OCI-LY1 (cell line): ENCODE data around the gene C10orf53.

Experiments used
- H2AFZ ChIP-seq: fragments of 200-600 bp; sonication (generic), shearing (Covaris generic); 2 replicates; pipeline ENCODE4 v1.6.0; 2014; ENCODE audit warnings: antibody characterized with exemption, mild to moderate bottlenecking, low read length
- H3F3A ChIP-seq: fragments of 200-600 bp; sonication (generic), shearing (Covaris generic); 2 replicates; pipeline ENCODE4 v1.6.0; 2014; ENCODE audit warnings: mild to moderate bottlenecking, antibody characterized with exemption, low read length, moderate library complexity; ENCODE audit not compliant: insufficient read depth
- H3K27ac ChIP-seq: fragments of 200-600 bp; sonication (generic); 2 replicates; pipeline ENCODE4 v1.5.1; 2014; ENCODE audit warnings: low read length, mixed run types, mild to moderate bottlenecking, low read depth; ENCODE audit not compliant: poor library complexity, severe bottlenecking
- H3K27me3 ChIP-seq: fragments of 200-600 bp; sonication (generic); 2 replicates; pipeline ENCODE4 v1.6.0; 2014; ENCODE audit warnings: antibody characterized with exemption, mild to moderate bottlenecking, low read length, moderate library complexity; ENCODE audit not compliant: insufficient read depth
- H3K36me3 ChIP-seq: fragments of 200-600 bp; sonication (generic); 2 replicates; pipeline ENCODE4 v1.6.1; 2014; ENCODE audit warnings: mild to moderate bottlenecking, antibody characterized with exemption, low read length, moderate library complexity, mixed read lengths; ENCODE audit not compliant: insufficient read depth
- H3K4me1 ChIP-seq: fragments of 200-600 bp; sonication (generic); 2 replicates; pipeline ENCODE4 v1.5.1; 2014; ENCODE audit warnings: mild to moderate bottlenecking, low read length, moderate library complexity; ENCODE audit not compliant: insufficient read depth, severe bottlenecking
- H3K4me2 ChIP-seq: fragments of 200-600 bp; sonication (generic), shearing (Covaris generic); 2 replicates; pipeline ENCODE4 v1.6.1; 2014; ENCODE audit warnings: low read length
- H3K4me3 ChIP-seq: fragments of 200-600 bp; sonication (generic); 2 replicates; pipeline ENCODE4 v1.5.1; 2014; ENCODE audit warnings: low read length, low read depth, mild to moderate bottlenecking, mixed read lengths; ENCODE audit not compliant: poor library complexity, severe bottlenecking
- H3K79me2 ChIP-seq: fragments of 200-600 bp; shearing (Covaris generic); 2 replicates; pipeline ENCODE4 v1.6.1; 2016; ENCODE audit warnings: mixed run types, low read length, mixed read lengths; ENCODE audit not compliant: insufficient read depth
- H3K9ac ChIP-seq: fragments of 200-600 bp; sonication (generic), shearing (Covaris generic); 2 replicates; pipeline ENCODE4 v1.6.1; 2014; ENCODE audit warnings: mild to moderate bottlenecking, low read length, mixed read lengths
- H3K9me2 ChIP-seq: fragments of 200-600 bp; sonication (generic), shearing (Covaris generic); 2 replicates; pipeline ENCODE4 v1.6.1; 2014; ENCODE audit warnings: low read depth, mild to moderate bottlenecking, low read length, mixed read lengths
- H3K9me3 ChIP-seq: fragments of 200-600 bp; shearing (Covaris generic); 2 replicates; pipeline ENCODE4 v1.6.1; 2014; ENCODE audit warnings: low read length, mixed read lengths
- H4K20me1 ChIP-seq: fragments of 200-600 bp; sonication (generic), shearing (Covaris generic); 2 replicates; pipeline ENCODE4 v1.6.0; 2016; ENCODE audit warnings: mild to moderate bottlenecking, low read length; ENCODE audit not compliant: insufficient read depth
- EZH2 ChIP-seq: fragments of 200-600 bp; sonication (generic), shearing (Covaris generic); IDR thresholded peaks from 2 replicates; pipeline ENCODE4 v1.8.0; 2017; ENCODE audit warnings: borderline replicate concordance, mixed run types, mild to moderate bottlenecking, antibody characterized with exemption, low read length, moderate library complexity, mixed read lengths
- TF ChIP-seq, protein P1 (sequence below): fragments of 200-600 bp; sonication (generic), shearing (Covaris generic); IDR thresholded peaks from 2 replicates; pipeline ENCODE4 v1.5.1; 2017; ENCODE audit warnings: mild to moderate bottlenecking, antibody characterized with exemption, low read length, moderate library complexity, mixed read lengths

C10orf53 gene

DNA sequence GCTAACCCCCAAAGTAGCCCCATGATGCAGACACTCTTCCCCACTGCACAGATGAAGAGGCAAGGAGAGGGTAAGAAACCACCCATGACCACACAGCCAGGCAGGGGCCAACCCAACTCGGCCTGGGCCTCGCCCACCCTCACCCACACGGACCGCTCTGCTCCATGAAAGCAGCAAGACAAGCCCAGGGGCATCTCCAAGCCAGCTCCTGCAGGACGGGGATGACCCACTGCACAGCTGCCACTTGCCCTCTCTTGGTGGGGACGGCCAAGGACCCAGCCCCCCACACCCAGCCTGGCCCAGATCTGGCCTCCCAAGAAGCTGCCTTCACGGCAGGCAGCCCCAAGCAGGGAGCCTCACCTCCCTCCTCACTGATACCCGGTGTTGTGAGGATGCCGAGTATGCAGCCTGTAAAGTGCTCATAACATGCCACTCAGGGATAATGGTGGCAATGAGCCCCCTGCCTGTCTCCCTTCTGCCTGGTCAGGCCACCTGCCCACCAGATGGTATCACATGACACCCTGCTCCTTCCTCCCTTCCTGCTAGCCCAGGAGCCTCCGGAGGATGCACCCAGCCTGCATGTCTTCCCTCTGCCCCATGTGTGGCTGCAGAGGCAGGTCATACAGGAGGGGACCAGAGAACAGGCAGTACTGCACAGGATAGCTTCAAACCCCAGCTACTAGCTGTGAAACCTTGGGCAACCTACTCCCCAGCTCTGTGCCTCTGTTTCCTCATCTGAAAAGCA is 59.3 kb downstream of the C10orf53 start:
- Histone ChIP-seq H4K20me1 (no peaks in the 10 kb centered on the region), H3K27ac (no peak overlapping the region), H3K4me1 (no peaks in the 10 kb centered on the region), H3K9me3 (no peaks in the 10 kb centered on the region), H3K36me3 (no peaks in the 10 kb centered on the region), H3K79me2 (no peaks in the 10 kb centered on the region), H3F3A (no peaks in the 10 kb centered on the region), H3K9me2 (no peaks in the 10 kb centered on the region), H2AFZ (no peak overlapping the region), H3K4me2 (no peak overlapping the region), H3K27me3 (no peaks in the 10 kb centered on the region), H3K4me3 (no peak overlapping the region), H3K9ac (no peak overlapping the region)
- TF ChIP-seq EZH2 = no peak
- TF ChIP-seq, protein P1, sequence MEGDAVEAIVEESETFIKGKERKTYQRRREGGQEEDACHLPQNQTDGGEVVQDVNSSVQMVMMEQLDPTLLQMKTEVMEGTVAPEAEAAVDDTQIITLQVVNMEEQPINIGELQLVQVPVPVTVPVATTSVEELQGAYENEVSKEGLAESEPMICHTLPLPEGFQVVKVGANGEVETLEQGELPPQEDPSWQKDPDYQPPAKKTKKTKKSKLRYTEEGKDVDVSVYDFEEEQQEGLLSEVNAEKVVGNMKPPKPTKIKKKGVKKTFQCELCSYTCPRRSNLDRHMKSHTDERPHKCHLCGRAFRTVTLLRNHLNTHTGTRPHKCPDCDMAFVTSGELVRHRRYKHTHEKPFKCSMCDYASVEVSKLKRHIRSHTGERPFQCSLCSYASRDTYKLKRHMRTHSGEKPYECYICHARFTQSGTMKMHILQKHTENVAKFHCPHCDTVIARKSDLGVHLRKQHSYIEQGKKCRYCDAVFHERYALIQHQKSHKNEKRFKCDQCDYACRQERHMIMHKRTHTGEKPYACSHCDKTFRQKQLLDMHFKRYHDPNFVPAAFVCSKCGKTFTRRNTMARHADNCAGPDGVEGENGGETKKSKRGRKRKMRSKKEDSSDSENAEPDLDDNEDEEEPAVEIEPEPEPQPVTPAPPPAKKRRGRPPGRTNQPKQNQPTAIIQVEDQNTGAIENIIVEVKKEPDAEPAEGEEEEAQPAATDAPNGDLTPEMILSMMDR = no peak

DNA sequence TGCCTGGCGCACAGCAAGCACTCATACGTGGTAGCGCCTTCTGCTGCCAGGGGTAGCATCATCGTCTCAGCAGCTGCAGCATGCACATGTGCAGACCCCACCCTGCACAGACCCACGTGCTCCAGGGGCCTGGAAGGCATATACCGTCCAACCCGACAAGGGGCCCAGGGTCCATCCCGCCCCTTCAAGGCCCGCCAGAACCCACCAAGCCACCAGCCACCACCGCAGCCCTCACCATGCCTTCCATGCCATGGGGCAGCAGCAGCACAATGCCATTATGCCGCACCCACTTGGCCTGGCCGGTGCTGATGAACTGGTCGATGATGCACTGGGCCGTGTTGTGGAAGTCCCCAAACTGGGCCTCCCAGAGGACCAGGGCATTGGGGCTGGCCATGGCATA is 60.0 kb downstream of the C10orf53 start:
- no peaks in the 10 kb centered on the region for H3K4me1 ChIP-seq
- TF ChIP-seq, protein P1 = no peak
- no peak for TF ChIP-seq EZH2
- H3K79me2 ChIP-seq = no peaks in the 10 kb centered on the region
- no peaks in the 10 kb centered on the region for H4K20me1 ChIP-seq
- no peaks in the 10 kb centered on the region for H3K36me3 ChIP-seq
- H3K4me2 ChIP-seq = no peak overlapping the region
- H3K27ac ChIP-seq = no peak overlapping the region
- H3K27me3 ChIP-seq = no peaks in the 10 kb centered on the region
- H3K9me2 ChIP-seq = no peaks in the 10 kb centered on the region
- no peak overlapping the region for H3K4me3 ChIP-seq
- no peaks in the 10 kb centered on the region for H3K9me3 ChIP-seq
- no peaks in the 10 kb centered on the region for H3F3A ChIP-seq
- no peak overlapping the region for H3K9ac ChIP-seq
- no peak overlapping the region for H2AFZ ChIP-seq

DNA sequence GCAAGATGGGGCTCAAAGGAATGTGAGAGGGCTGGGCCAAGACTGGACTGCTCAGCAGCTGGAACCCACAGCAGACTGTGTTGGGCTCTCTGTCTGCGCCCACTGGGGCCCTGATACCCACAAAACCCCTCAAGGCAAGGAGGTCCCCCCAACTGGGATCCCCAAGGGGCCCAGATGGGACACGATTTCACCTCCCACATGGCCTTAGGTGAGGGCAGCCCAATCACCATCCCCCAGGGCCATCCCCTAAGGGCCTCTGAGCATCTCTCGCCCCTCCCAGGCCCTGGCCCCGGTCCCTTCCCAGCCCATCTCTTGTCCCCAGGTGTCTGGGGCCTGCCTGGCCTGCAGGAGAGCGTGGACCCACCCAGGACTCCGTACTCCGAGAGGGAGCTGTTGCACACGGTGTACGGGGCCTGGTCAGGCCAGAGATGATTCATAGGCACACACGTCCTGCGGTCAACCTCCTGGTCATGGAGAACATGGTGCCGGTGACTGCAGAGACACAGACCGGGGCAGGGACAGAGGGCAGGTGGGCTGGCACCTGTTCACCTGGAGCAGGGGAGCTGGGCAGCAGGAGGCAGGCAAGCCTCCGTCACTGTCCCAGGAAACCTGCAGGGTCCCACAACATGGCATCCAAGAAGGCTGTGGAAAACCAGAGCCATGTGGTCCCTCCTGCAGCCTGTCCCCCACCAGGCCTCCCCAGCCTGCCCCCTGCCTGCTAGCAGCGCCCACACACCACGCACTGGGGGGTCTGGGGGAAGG is 61.1 kb downstream of the C10orf53 start:
- H3K36me3 ChIP-seq = no peaks in the 10 kb centered on the region

More for the DNA sequence above, 61.1 kb downstream of the C10orf53 start:
- no peaks in the 10 kb centered on the region for H3K4me1 ChIP-seq
- no peak overlapping the region for H3K4me3 ChIP-seq
- no peak overlapping the region for H3K9ac ChIP-seq
- H3K9me3 ChIP-seq = no peaks in the 10 kb centered on the region
- no peak overlapping the region for H3K4me2 ChIP-seq
- H3K9me2 ChIP-seq = no peaks in the 10 kb centered on the region
- H3K27ac ChIP-seq = no peak overlapping the region
- no peaks in the 10 kb centered on the region for H3K27me3 ChIP-seq
- H3F3A ChIP-seq = no peaks in the 10 kb centered on the region
- H2AFZ ChIP-seq = no peak overlapping the region
- no peaks in the 10 kb centered on the region for H4K20me1 ChIP-seq
- TF ChIP-seq, protein P1 = no peak
- TF ChIP-seq EZH2 = no peak
- no peaks in the 10 kb centered on the region for H3K79me2 ChIP-seq
